ENCODE data around the gene SPRR4.

Gene SPRR4, protein sequence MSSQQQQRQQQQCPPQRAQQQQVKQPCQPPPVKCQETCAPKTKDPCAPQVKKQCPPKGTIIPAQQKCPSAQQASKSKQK

DNA sequence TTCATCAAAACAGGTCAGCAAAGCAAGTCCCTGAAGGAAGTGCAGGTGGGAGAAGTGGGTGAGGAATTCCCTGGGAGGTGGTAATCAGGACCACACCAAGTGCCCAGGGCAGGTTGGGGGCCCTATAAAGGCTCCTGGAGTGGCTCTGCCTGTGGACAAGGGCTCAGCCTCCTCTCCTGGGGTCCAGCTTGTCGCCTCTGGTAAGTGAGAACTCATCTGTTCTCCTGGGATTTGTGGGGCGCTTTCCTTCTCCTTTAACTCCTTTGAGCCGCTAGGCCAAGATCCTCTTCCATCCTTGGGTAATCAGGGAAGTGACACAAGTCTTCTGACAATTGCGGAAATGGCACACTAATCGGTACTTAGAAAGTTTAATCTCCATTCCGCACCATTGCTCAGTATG lies at the start of gene SPRR4:
SPRR4 (plus strand) TSS at position 154 of the 400 bp plus-strand sequence. CDS start 1,243 bp downstream, outside the sequence.
- DNase-seq (ENCODE audit: low spot score) = no peak

DNA sequence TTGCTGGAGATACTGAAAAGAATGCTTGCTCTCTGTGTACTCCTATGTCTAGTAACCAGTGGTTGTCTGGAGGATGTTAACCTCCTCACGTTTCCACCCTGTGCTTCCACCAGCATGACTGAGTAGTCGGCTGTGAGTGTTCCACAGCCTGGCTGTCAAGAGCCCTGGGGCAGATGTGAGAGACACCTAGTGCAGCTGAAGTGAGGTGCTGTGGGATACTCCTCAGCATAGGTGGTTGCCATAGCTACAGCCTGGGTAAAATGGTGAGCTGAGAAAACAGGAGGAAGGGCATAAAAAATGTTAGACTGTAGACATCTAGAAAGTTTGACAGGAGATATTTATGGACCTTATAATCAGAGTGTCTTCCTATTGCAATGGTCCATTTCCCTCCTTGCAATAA lies 46.3 kb upstream of the SPRR4 start:
- DNase-seq (ENCODE audit: low spot score) = no peak

DNA sequence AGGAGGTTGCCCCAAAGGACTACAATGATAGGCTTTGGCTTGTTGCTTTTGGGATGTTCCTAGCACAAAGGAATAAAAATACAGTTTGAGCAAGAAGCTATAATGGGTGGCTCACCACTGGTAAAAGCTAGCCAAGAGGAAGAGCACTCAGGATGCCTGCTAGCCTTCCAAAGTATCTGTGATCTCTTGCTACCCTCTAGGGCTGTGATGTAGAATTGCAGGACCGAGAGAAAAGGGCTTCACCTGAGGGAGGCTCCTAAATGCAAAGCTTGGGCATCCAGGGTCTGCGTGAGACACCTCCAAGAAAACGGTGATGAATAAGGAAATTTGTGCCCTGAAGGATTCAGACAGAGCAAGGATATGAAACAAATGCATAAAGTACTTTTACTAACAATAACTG lies 44.4 kb upstream of the SPRR4 start:
- DNase-seq (ENCODE audit: low spot score) = peak; percentile 42

DNA sequence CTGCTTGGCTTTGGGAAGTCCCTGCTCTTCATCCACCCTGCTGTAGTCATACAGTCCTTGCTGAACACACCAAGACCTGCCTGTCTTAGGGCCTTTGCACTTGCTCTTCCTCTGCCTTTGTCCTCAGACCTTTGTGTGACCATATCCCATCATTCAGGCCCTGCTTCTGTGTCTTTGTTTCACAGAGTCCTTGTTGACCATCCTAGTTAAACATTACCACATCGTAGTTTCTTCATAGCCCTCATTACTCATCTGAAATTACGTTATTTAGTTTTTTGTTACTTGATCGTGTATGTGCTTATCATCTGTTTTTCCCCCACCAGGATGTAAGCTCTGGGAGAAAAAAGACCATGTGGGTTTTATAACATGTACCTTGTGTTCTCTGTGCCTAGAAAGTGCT lies 41.8 kb upstream of the SPRR4 start:
- DNase-seq (ENCODE audit: low spot score) = no peak

DNA sequence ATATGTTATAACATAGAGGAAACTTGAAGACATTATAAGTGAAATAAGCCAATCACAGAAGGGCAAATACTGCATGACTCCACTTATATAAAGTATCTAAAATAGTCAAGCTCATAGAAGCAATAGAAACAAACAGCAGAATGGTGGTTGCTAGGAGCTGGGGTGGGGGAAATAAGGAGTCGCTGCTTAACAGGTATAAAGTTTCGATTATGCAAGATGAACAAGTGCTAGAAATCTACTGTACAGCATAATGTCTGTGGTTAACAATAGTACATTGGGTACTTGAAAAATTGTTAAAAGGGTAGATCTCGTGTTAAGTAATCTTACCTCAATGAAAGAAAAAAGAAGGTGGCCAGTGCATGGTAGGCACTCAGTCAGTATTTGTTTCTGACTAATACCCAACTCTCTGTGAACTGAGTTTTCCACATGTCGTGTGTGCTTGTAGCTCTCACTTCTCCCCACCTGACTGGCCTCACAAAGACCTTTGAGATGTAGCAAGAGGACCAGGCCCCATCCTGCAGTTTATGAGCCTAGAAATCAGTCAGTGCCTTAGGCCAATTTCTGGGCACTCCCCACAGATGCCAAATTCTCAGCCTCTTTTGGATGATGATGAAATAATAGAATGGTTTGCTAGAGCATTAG lies 38.2 kb upstream of the SPRR4 start:
- DNase-seq (ENCODE audit: low spot score) = no peak

DNA sequence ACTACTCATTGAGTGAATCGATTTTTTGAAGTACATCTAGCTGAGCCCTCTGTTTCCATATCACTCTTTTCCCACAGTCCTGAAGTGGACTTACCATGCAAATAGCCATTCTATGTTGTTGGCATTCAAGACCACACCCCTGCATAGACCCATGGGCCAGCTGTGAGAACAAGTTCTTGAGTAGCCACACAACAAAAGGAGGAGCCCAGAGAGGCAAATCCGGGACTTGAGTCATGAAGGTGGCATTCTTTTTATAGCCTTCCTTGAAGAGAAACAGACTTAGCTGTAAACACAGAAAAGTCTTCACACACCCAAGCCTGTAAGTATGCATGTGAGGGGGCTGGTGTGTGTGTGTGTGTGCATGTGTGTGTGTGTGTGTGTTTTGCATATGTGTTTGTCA lies 37.3 kb upstream of the SPRR4 start:
- DNase-seq (ENCODE audit: low spot score) = no peak

DNA sequence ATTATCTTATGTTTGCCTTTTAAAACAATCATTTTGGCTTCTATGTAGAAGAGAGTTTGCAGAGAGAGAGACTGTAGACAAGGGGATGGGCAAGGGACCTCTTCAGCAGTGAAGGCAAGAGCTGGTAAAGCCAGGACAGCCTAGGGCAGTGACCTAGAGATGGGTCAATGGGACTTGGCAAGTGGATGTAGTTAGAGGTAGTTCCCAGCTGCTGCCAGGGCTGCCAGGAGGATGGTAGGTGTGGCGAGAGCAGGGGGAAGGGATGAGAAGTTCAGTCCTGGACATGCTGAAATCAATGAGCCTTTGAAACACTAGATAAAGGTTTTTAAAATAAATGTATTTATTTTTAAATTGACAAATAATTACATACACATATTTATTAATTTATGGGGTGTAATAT lies 29.8 kb upstream of the SPRR4 start:
- no peak for DNase-seq (ENCODE audit: low spot score)

DNA sequence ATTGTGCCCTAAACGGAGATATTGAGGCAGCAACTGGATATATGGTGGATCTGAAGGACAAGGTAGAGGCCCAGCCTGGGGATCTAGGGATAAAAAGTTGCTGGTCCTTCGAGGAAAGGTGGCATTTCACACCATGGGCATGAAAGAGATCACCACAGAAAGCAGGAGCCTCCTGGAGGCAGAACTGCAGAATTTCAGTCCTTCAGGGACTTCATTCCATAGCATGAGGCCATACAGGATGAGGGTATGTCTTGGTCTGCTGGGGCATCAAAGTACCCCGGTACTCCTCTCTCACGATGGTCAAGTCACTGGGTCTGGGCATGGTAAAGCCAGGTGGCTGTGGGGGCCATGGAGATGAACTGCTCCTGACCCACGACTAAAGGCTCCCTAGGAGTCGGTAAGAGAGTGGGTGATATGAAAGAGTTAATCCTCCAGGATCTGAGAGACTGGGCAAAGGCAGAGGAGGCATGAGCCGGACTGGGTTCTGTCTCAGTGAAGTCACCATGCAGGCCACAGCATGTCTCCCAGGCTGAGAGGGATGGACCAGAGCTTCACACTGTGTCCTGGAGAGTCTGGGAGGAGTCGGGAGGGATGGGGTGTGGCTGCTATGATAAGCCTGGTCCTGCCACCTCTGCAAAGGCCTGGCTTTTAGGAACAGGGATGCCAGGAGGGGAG lies 29.3 kb upstream of the SPRR4 start:
- no peak for DNase-seq (ENCODE audit: low spot score)

DNA sequence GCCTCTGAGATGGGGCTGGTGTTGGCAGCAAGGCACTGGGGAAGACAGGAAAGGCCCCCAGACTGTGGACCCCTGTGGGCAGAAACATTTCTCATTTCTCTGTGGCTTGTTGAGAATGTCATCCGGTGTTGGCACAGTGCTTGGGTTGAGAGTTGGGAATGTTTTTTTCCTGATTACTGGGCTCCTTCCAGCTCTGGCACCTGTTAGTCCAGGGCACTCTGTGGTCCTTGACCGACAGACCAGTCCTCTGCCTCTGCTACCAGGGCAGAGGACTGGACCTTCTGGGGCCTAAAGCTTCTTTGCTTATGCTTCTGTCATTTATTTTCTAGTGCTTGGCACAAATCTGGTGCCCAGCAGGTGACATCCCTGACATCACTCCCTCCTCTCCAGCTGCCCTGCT lies 28.3 kb upstream of the SPRR4 start:
- no peak for DNase-seq (ENCODE audit: low spot score)

DNA sequence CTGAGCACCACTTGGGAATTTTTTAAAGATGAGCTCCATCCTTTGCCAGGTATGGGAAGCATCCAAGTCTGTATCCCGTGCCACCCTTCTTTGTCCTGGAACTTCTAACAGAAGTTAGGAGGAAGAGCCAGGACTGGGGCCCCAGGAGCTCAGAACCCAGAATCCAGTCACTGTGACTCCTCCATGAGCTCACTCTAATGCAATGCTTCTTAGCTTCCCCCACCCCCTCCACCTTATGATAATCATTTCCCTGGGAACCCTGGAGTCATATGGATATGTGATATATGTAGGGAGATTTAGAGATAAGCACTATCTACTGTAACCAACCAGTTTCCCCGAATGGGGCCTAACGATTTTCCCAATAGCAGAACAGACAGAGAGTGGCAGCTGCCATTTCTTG lies 24.2 kb upstream of the SPRR4 start:
- no peak for DNase-seq (ENCODE audit: low spot score)

DNA sequence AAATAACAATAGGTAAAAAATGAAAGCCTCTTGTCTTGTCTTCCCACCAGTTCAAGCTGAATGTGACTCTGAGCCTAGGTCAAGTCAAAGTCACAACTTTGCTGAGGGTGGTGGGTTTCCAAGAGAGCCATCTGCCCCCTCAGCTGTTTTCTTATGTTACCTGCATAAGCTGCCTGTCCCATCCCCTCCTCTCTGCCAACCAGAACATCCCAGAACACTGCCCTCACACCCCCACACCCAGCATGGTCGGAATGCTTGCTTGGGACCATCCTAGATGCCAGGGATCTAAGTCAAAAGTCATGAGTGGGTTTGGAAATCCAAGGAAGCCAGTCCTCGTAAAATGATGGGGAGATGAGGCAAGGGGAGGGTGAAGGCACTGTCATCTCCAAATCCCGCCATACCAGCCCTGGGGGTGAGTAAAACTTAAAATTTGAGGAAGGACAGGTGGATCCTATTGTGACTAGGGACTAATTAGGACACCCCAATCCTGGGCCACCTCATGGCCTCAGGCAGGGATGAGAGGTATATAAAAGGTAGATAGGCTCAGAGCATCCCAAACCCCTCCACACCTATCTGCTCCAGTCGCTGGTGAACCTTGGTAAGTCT lies 23.7 kb upstream of the SPRR4 start, which contains the start of gene SPRR5:
SPRR5 (plus strand) TSS at position 556 of the 606 bp plus-strand sequence. CDS start 1,349 bp downstream, outside the sequence.
- no peak for DNase-seq (ENCODE audit: low spot score)

DNA sequence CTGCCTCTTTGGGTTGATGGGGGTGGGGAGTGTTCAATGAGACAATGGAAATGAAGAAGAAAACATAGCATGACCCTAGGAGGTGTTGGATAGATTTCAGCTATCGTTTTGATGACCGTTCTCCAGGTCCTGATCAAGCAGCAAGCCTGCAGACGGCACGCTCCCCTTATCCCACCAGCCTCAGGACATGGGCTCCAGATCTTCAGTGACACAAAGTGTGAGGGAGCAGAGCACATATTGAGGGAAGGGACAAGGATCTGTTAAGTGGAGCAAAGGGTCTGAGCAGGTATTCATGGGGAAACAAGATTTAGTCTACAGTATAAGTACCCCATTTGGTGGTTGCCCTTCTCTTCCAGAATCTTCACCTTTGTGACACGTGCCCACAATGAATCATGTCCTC lies 18.7 kb upstream of the SPRR4 start:
- no peak for DNase-seq (ENCODE audit: low spot score)

DNA sequence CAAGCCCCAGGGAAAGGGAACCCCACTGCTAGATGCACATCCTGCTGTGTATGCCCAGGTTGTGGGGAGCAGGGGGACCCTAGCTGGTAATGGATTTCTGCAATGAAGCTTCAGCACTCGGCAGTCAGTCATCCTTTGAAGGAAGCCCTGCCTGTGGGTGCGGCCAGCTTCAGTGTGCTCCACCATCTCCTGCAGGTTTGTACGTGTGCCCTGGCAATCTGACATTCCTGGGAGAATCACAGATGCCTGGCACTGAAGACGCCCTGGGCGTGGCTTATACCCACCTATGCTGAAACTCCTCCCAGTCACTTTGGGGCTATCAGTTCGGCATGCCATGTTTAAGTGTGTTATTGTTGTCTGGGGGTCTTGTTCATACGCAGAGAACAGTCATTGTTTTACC lies 16.7 kb upstream of the SPRR4 start:
- no peak for DNase-seq (ENCODE audit: low spot score)

DNA sequence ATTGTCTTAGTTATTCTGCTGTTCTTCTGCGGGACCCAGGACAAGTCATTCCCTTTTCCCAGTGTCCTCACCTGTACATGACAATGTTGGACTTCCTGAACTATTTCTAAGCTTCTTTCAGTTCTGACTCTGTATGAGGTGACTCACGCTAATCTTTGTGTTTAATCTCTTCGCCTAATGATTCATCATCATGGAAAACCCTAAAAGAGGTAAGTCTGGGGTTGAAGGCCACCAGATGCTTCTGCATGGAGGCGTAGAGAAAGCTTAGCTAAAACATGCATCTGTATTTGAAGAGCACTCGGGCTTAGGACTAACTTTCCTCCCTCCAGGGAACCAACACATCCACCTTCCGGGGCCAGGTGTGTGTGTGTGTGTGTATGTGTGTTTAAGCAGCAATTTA lies 16.0 kb upstream of the SPRR4 start:
- no peak for DNase-seq (ENCODE audit: low spot score)

DNA sequence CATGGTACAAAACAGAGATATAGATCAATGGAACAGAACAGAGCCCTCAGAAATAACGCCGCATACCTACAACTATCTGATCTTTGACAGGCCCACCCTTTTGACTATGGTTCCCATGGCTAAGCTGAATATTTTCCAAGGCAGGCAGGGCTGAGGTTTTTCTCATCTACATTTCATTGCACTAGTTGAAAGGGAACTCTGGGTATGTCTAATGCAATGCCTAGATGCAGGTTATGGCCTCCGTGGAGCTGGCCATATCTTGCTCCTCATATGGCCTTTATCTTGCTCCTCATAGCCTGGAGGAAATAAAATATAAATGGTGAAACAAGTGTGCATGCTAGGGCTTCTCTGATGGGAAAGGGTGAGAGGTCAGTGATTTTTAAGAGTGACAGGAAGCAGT lies 12.9 kb upstream of the SPRR4 start:
- no peak for DNase-seq (ENCODE audit: low spot score)

DNA sequence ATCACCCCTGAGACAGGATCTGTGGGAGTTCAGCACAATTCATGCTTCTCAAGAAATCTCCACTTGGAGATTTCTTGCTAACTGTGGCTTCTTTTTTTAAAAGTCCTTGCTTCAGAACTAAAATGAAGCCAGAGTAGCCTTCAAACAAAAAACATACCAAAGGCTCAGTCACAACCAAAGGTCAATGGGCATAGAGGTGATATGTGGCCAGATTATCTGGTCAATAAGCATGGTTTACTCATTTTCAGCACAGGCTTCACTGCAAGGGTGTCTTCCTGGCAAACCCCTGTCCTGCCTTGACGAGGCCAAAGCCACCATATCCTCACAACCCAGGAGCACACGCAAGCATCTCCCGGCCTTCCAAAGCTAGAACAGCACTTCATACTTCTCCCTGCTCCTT lies 11.2 kb upstream of the SPRR4 start:
- no peak for DNase-seq (ENCODE audit: low spot score)

DNA sequence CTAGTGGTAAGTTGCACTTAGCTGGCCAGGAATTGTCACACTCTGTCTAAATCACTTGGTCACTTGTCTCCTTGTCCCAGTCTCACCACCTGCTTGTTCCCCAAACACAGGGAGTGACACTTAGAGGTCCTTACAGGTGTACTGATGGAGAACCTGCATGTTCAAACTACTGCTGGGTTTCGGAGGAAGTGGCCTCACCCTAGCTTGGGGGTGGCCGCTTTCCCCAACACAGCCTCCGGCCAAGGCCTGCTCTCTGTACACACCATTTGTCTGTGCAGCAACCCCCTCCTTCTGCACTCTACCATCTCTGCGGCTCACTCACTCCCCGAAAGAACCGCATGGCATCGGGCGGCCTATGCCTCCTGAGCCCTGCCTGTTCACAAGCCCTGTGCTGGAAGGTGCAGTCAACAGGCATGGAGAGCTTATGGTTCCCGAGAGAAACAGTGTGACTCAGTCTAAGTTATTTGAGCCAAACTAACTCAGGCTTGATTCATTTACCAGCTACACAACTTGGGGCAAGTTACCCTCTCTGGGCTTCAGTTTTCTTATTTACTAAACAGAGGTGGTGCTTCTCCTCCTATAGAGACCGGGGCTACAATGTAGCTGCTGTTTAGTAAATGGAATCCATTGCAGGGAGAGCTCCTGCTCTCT lies 10.5 kb upstream of the SPRR4 start:
- no peak for DNase-seq (ENCODE audit: low spot score)

DNA sequence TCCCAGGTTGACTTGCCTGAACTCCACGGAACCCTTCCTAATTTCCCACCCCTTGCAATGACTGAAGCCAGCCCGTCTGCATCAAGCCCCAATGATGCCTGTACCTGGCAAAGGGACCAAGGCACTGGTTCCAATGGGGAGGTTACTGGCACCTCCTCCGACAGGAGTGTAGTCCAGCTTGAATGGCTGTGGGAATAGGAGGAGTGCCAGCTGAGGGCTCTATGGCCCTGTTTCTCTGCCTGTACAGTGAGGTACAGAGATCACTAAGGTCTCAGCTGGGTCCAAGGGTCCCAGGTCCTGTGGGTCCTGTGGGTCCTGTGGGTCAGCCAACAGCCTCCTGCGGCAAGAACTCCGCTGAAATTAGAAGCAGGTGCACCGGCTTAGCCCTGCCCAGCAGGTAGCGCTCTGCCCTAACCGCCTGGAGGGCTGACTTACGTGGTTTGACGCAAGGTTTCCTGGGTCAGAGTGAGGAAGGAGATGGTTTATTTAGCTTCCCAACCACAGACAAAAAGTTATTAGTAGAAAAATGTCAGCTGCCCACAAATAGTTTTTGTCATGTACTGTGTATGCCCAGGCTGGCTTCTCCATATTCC lies 9.9 kb upstream of the SPRR4 start:
- no peak for DNase-seq (ENCODE audit: low spot score)

DNA sequence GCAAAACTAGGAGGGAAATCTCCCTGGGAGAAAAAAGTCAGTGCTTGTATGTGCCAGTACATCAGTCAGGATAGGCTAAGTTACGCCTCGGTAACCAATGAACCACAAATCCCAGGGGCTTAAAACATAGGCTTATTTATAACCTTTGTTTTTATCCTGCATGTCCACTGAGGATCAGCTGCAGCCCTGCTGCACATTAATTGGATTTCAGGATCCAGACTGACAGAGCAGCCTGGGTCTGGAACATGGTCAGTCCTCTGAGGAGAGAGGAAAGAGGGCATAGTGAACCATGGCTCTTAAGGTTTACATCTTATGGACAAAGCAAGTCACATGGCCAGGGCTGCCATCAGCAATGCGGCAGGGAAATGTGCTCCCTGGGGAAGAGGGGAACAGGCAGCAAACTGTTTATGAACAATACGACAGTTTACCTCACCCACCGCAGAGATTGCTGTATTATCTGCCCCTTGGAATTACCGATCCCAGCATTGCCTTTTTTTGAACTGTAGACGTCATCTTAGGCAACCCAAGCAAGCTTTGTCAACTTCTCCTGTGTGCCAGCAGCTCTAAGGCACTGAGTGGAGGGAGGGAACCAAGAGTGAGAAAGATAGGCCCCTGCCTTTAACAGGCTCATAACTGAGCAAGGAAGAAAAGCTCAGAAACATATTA lies 9.1 kb upstream of the SPRR4 start:
- DNase-seq (ENCODE audit: low spot score) = no peak

DNA sequence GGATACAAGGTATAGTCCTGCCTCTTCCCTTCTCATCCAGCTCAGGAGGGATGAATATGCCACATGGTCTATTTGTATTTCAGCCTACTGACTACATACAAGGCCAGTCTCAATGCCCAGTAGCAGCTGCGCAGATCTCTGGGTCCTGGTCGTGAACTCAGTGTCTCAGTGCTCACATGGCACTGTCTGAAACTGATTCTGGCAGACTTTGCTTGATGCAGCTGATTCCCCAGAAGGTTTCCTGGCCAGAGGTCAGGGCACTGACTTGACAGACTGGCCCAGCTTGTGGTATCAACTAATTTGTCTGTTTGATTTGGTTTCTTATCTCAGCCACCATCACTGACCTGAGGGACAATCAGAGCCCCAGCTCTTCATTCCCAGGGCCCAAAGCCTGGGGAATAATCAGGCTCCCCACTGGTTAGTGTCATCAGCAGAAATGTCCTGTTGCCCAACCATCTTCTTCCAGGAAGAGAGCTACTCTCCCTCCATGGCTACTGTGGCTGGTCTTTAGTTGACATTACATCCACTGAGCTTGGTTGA lies 7.5 kb upstream of the SPRR4 start:
- no peak for DNase-seq (ENCODE audit: low spot score)

DNA sequence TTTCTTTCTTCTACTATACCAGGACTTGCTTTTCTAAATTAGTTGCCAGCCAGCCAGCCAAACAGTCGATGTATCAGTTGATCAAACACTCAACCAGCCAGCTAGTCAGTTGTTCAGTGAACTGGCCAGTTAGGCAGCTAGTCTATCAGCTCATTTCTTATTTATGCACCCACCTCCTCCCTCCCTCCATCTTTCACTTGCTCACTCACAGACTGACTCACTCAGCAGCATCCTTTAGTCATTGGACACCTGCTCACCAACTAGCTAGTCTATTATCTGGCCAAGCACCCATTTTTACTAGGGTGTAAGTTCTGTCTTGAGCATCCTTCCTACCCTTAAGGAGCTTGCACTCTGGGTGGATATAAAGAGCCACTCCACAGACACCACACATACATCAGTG lies 5.9 kb upstream of the SPRR4 start:
- no peak for DNase-seq (ENCODE audit: low spot score)

DNA sequence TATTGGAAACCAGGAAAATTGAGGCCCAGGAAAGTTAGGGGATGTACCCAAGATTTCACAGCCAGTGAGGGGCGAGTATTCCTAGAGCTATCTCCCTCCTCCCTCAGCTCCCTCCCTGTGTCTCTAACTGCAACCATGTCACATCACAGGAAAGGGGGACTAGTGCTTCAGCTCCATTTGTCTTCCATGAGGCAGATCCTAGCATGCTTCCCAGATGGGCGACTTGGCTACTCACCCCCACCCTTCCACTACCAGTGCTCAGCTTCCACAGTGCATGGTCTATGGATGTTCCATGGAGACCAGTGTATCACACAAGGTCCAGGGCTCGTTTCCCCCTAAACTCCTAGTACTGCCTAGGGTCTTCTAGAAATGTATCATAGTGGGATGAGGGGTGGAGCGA lies 4.6 kb upstream of the SPRR4 start:
- no peak for DNase-seq (ENCODE audit: low spot score)
